SK-N-MC (cell line): Measurements from ENCODE around the gene FAM47E.

ENCODE experiments used
- EZH2 ChIP-seq: fragments of 200-600 bp; sonication (generic); IDR thresholded peaks from one replicate; pipeline ENCODE4 v1.6.1; 2017; ENCODE audit warnings: antibody characterized with exemption
- POLR2AphosphoS5 ChIP-seq: IDR thresholded peaks from 2 replicates; pipeline ENCODE4 v1.6.1; 2012; ENCODE audit warnings: mild to moderate bottlenecking, low read depth, low read length, borderline replicate concordance

DNA sequence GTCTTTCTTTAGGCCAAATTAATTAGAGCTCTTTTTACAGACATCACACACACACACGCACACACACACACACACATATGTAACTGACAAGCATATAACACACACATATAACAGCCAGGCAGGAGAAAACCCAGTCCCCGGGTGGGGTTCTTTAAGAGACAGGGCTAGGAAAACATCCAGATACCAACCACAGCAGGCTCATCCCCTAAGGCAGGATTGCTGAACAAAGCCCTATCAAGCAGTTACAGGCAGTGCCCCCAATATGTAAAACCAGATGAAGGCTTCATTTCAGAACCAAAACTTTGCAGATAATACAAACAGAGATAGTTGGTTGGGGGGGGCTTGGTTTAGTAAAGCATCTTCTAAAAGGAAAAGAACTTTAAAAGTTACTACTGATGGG lies 18.0 kb upstream of the FAM47E start:
- TF ChIP-seq POLR2AphosphoS5 (no peak; the same call in 1 of the 2 replicates), EZH2 (no peak)
